ENCODE data around the gene MPL. TPM values are rescaled to one million over a fixed set of nuclear protein-coding genes. Genes with fewer than 3 reads are reported as not detected.
"Not testable (repeated sequence)": the region's sequence is repeated elsewhere in the genome, so short reads cannot be mapped to it uniquely, and the experiment has no call there.

MPL gene
- total and polyA plus RNA-seq, 10 donors, result 0.47 to 2.2 (median 1.3) TPM; not detected in 4

DNA sequence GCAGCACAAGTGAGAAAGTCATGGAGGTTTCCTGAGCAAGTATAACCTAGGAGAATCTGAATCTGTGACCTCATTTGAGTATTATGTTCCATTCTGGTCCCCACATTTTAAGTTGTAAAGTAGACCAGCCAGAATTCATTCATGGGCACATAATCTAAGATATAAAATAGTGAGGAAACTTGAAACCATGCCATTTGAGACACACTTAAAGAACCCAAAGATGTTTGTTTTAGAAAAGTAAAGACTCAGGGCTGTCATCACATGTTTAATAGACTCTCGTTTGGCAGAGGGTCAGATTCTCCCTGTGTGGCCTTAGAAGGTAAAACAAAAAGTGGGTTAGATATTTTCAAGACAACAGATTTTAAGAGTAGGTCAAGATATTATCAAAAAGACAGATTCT lies 58.4 kb downstream of the MPL start:
- H3K4me1 ChIP-seq, result peaks cover 0 to 27% (median 5%) of the 10 kb centered on the region in 6 donors
- no peak for DNase-seq
- TF ChIP-seq POLR2A (IDR thresholded peaks at IDR 0.05) (no peak), POLR2AphosphoS5 (IDR thresholded peaks at IDR 0.05) (no peak), CTCF (IDR thresholded peaks at IDR 0.05 in 8 of 11, conservative IDR thresholded peaks at IDR 0.05 in 3 of 11) (no peak)
- no peaks in the 10 kb centered on the region for H3K9me3 ChIP-seq
- no peak overlapping the region for H3K27ac ChIP-seq
- intact Hi-C loops (cut with DNase I; ENCODE audit: low total_unique reads), result no loop called here
- no peaks in the 10 kb centered on the region for H3K27me3 ChIP-seq (replicated peaks in 1 of 7)
- H3K4me3 ChIP-seq, result no peak overlapping the region
- peaks cover 0 to 53% (median 5%) of the 10 kb centered on the region in 6 donors for H3K36me3 ChIP-seq
- WGBS, 5 donors, result 69 to 95% (median 78%) methylated on average over 1 of the region's 1 CpG

GRCh38 chr1:43398227-43398626 lies 60.6 kb downstream of the MPL start:
- no peak overlapping the region for H3K4me3 ChIP-seq
- H3K9me3 ChIP-seq, result no peaks in the 10 kb centered on the region
- H3K36me3 ChIP-seq, result peaks cover 0 to 63% (median 8%) of the 10 kb centered on the region in 6 donors
- TF ChIP-seq POLR2AphosphoS5 (IDR thresholded peaks at IDR 0.05), result no peak
- TF ChIP-seq POLR2A (IDR thresholded peaks at IDR 0.05), result no peak
- no peak for TF ChIP-seq CTCF (IDR thresholded peaks at IDR 0.05 in 8 of 11, conservative IDR thresholded peaks at IDR 0.05 in 3 of 11)
- H3K27ac ChIP-seq, result no peak overlapping the region
- WGBS, 5 donors, result 90 to 100% (median 95%) methylated on average over 3 of the region's 3 CpGs
- peaks cover 0 to 29% (median 10%) of the 10 kb centered on the region in 6 donors for H3K4me1 ChIP-seq
- intact Hi-C loops (cut with DNase I; ENCODE audit: low total_unique reads), result no loop called here
- no peaks in the 10 kb centered on the region for H3K27me3 ChIP-seq (replicated peaks in 1 of 7)
- no peak for DNase-seq

- WGBS, 5 donors, result 91 to 99% (median 98%) methylated on average over 9 of the region's 9 CpGs
Observed at GRCh38 chr1:43400441-43400840, 62.8 kb downstream of the MPL start.

GRCh38 chr1:43402089-43402865 lies 64.7 kb downstream of the MPL start:
- WGBS, 5 donors, result 77 to 84% (median 78%) methylated on average over 6 of the region's 6 CpGs

More at GRCh38 chr1:43400441-43400840, 62.8 kb downstream of the MPL start:
- H3K27me3 ChIP-seq (replicated peaks in 1 of 7); H3K9me3 ChIP-seq; DNase-seq; intact Hi-C loops (cut with DNase I; ENCODE audit: low total_unique reads); H3K4me3 ChIP-seq; H3K27ac ChIP-seq: not testable (repeated sequence)
- Histone ChIP-seq H3K36me3 (peaks cover 5 to 68% (median 29%) of the 10 kb centered on the region in 6 donors), H3K4me1 (peaks cover 0 to 24% (median 8%) of the 10 kb centered on the region in 6 donors)

More at GRCh38 chr1:43402089-43402865, 64.7 kb downstream of the MPL start:
- peaks cover 0 to 24% (median 8%) of the 10 kb centered on the region in 6 donors for H3K4me1 ChIP-seq
- no peak overlapping the region for H3K4me3 ChIP-seq
- H3K36me3 ChIP-seq, result peaks cover 5 to 68% (median 43%) of the 10 kb centered on the region in 6 donors
- H3K27me3 ChIP-seq (replicated peaks in 1 of 7), result no peaks in the 10 kb centered on the region
- H3K27ac ChIP-seq, result peak overlapping the region in 1 of 8 donors; percentile 2
- no peak for DNase-seq
- intact Hi-C loops (cut with DNase I; ENCODE audit: low total_unique reads), result no loop called here
- TF ChIP-seq POLR2A (IDR thresholded peaks at IDR 0.05), result no peak
- TF ChIP-seq CTCF (IDR thresholded peaks at IDR 0.05 in 8 of 11, conservative IDR thresholded peaks at IDR 0.05 in 3 of 11), result no peak
- no peak for TF ChIP-seq POLR2AphosphoS5 (IDR thresholded peaks at IDR 0.05)
- no peaks in the 10 kb centered on the region for H3K9me3 ChIP-seq

Small RNA genes lying within 50 kb of the gene (microRNA-seq; reads per million reads assigned to microRNA genes)
- 2.0 to 3.9 (median 3.6) reads per million in 3 donors for gene MIR6734

Other genes starting within 250 kb of the MPL start
- gene EBNA1BP2, start 165.5 kb upstream of the MPL start, total RNA-seq, result 10 to 100 TPM; 22.7 to 37.1 (median 27.5) TPM
- gene EBNA1BP2, start 165.5 kb upstream of the MPL start, polyA plus RNA-seq, result 10 to 100 TPM; 31.4 to 49.7 (median 48.6) TPM
- not detected for gene CFAP57, start 165.5 kb upstream of the MPL start, total RNA-seq
- under 1 TPM; 0.03 to 0.07 (median 0.05) TPM for gene CFAP57, start 165.5 kb upstream of the MPL start, polyA plus RNA-seq
- gene TMEM125, start 67.8 kb upstream of the MPL start, total RNA-seq, result not detected
- under 1 TPM in 2 of 3 donors, not detected in 1; 0.05 to 0.06 TPM for gene TMEM125, start 67.8 kb upstream of the MPL start, polyA plus RNA-seq
- not detected for gene C1orf210, start 52.2 kb upstream of the MPL start, total RNA-seq
- gene C1orf210, start 52.2 kb upstream of the MPL start, polyA plus RNA-seq, result not detected
- gene TIE1, start 36.8 kb upstream of the MPL start, total RNA-seq, result 10 to 100 TPM; 45.0 to 81.8 (median 65.4) TPM
- 10 to 100 TPM in 1 of 3 donors, 1 to 10 TPM in 2; 4.9 to 17.4 (median 7.0) TPM for gene TIE1, start 36.8 kb upstream of the MPL start, polyA plus RNA-seq
- gene CDC20, start 21.2 kb downstream of the MPL start, total RNA-seq, result 10 to 100 TPM in 4 of 7 donors, 1 to 10 TPM in 3; 3.8 to 18.4 (median 12.5) TPM
- gene CDC20, start 21.2 kb downstream of the MPL start, polyA plus RNA-seq, result 10 to 100 TPM in 1 of 3 donors, 1 to 10 TPM in 2; 2.1 to 25.9 (median 7.0) TPM
- 10 to 100 TPM; 42.9 to 78.7 (median 54.1) TPM for gene ELOVL1, start 30.2 kb downstream of the MPL start, total RNA-seq
- 10 to 100 TPM; 38.7 to 55.5 (median 43.2) TPM for gene ELOVL1, start 30.2 kb downstream of the MPL start, polyA plus RNA-seq
- gene MED8, start 52.0 kb downstream of the MPL start, total RNA-seq, result 10 to 100 TPM; 24.8 to 38.3 (median 30.5) TPM
- gene MED8, start 52.0 kb downstream of the MPL start, polyA plus RNA-seq, result 10 to 100 TPM; 18.3 to 23.8 (median 22.3) TPM
- 100 to 1,000 TPM in 3 of 7 donors, 10 to 100 TPM in 4; 64.7 to 115 (median 75.7) TPM for gene SZT2, start 52.1 kb downstream of the MPL start, total RNA-seq
- 10 to 100 TPM in 2 of 3 donors, 1 to 10 TPM in 1; 9.4 to 35.6 (median 16.7) TPM for gene SZT2, start 52.1 kb downstream of the MPL start, polyA plus RNA-seq
- gene HYI, start 116.1 kb downstream of the MPL start, total RNA-seq, result 10 to 100 TPM; 24.2 to 47.3 (median 38.6) TPM
- 10 to 100 TPM; 23.2 to 67.2 (median 59.9) TPM for gene HYI, start 116.1 kb downstream of the MPL start, polyA plus RNA-seq
- 10 to 100 TPM in 6 of 7 donors, 1 to 10 TPM in 1; 8.3 to 25.0 (median 14.8) TPM for gene PTPRF, start 193.1 kb downstream of the MPL start, total RNA-seq
- gene PTPRF, start 193.1 kb downstream of the MPL start, polyA plus RNA-seq, result 1 to 10 TPM; 2.7 to 3.9 (median 3.5) TPM

Measured in spleen (tissue), 11 donors.